Measurements from ENCODE around the gene HTT. TPM values are rescaled to one million over a fixed set of nuclear protein-coding genes. Genes with fewer than 3 reads are reported as not detected.

The HTT gene
- polyA plus RNA-seq, 1 donor (not counting 4 experiments of a cell fraction or from before 2014, with no cell fraction given), result 16.2 TPM

DNA sequence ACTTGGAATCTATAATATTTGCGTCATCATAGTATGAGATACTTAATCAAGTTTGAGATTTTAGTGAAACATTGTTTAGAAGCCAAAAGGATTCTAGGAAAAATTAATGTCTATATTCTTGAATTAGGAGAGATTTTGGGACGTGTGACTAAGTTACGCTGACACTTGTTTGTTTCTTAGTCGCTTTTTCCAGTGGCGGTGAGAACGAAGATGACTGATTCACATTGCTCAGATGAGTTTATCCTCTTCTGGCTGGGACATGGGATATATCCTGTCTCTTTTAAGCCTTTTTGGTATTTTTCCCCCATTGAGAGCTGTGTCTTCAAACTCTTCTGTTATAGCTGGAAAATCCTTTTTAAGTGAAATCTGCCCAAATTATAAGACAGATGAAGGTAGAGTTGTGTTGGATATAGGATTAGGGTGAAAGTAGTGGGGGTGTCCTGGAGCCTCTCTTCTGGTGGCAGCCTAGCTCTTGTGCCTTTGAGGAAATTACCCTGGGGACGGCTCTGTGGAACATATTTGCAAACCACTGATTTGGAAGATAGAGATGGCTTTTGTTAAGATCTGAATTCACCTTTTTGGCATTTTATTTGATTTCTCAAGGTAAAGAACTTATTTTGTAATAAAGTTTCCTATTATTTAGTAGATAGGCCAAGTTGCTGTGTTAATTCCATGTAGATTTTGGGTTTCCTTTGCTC lies 49.7 kb downstream of the HTT start:
- Histone ChIP-seq H4K20me1 (ENCODE audit: control insufficient read depth, extremely low read depth, insufficient read depth, low read length) (no peaks in the 10 kb centered on the region), H3K4me3 (ENCODE audit: control insufficient read depth in 2 of 3, extremely low read depth in 1 of 3, insufficient read depth in 2 of 3, low read depth in 1 of 3, low read length in 3 of 3) (no peak overlapping the region), H3K9me1 (ENCODE audit: control insufficient read depth, extremely low read depth, insufficient read depth, low read length) (no peaks in the 10 kb centered on the region), H3K4me1 (ENCODE audit: control insufficient read depth, extremely low read depth, insufficient read depth, low read length) (no peaks in the 10 kb centered on the region), H3K36me3 (ENCODE audit: control insufficient read depth in 2 of 2, extremely low read depth in 1 of 2, insufficient read depth in 2 of 2, low read length in 2 of 2) (peaks cover 14 to 19% of the 10 kb centered on the region in 2 experiments), H3K9me3 (ENCODE audit: control insufficient read depth, low read depth, low read length) (no peaks in the 10 kb centered on the region), H3K9ac (ENCODE audit: control insufficient read depth, extremely low read depth, insufficient read depth, low read length) (no peak overlapping the region), H3K4me2 (ENCODE audit: control insufficient read depth, extremely low read depth, insufficient read depth, low read depth, low read length) (no peak overlapping the region), H3K79me2 (ENCODE audit: control insufficient read depth, insufficient read depth, low read length) (no peaks in the 10 kb centered on the region), H2AFZ (ENCODE audit: control insufficient read depth, low read length) (no peak overlapping the region), H3K27ac (ENCODE audit: control insufficient read depth, insufficient read depth, low read length) (no peak overlapping the region), H3K27me3 (ENCODE audit: control insufficient read depth, extremely low read depth, insufficient read depth, low read length) (no peaks in the 10 kb centered on the region)
- no peak for TF ChIP-seq EZH2 (IDR thresholded peaks at IDR 0.05; ENCODE audit: low read length)
- TF ChIP-seq, protein P1, sequence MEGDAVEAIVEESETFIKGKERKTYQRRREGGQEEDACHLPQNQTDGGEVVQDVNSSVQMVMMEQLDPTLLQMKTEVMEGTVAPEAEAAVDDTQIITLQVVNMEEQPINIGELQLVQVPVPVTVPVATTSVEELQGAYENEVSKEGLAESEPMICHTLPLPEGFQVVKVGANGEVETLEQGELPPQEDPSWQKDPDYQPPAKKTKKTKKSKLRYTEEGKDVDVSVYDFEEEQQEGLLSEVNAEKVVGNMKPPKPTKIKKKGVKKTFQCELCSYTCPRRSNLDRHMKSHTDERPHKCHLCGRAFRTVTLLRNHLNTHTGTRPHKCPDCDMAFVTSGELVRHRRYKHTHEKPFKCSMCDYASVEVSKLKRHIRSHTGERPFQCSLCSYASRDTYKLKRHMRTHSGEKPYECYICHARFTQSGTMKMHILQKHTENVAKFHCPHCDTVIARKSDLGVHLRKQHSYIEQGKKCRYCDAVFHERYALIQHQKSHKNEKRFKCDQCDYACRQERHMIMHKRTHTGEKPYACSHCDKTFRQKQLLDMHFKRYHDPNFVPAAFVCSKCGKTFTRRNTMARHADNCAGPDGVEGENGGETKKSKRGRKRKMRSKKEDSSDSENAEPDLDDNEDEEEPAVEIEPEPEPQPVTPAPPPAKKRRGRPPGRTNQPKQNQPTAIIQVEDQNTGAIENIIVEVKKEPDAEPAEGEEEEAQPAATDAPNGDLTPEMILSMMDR (optimal IDR thresholded peaks at IDR 0.05 in 1 of 3, IDR thresholded peaks at IDR 0.05 in 1 of 3, conservative IDR thresholded peaks at IDR 0.05 in 1 of 3; ENCODE audit: extremely low read depth in 1 of 3, insufficient read depth in 2 of 3, low read length in 3 of 3), result no peak
- FAIRE-seq (no peak), DNase-seq (ENCODE audit: low read depth, low spot score) (no peak)
- dilution Hi-C loops (cut with MboI; ENCODE audit: extremely low pct_ligation_motif_present, low sequenced_read_pairs), result no loop called here

DNA sequence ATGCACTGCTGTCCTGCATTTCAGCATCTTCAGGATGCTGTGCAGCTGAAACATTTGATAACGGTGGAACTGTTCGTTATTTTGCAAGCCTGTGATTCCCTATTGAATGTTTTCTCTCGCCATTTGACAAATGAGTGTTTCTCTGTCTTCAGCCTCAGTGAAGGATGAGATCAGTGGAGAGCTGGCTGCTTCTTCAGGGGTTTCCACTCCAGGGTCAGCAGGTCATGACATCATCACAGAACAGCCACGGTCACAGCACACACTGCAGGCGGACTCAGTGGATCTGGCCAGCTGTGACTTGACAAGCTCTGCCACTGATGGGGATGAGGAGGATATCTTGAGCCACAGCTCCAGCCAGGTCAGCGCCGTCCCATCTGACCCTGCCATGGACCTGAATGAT lies 52.6 kb downstream of the HTT start:
- Histone ChIP-seq H4K20me1 (ENCODE audit: control insufficient read depth, extremely low read depth, insufficient read depth, low read length) (no peaks in the 10 kb centered on the region), H3K27ac (ENCODE audit: control insufficient read depth, insufficient read depth, low read length) (no peak overlapping the region), H3K79me2 (ENCODE audit: control insufficient read depth, insufficient read depth, low read length) (no peaks in the 10 kb centered on the region), H2AFZ (ENCODE audit: control insufficient read depth, low read length) (no peak overlapping the region), H3K9ac (ENCODE audit: control insufficient read depth, extremely low read depth, insufficient read depth, low read length) (no peak overlapping the region), H3K36me3 (ENCODE audit: control insufficient read depth in 2 of 2, extremely low read depth in 1 of 2, insufficient read depth in 2 of 2, low read length in 2 of 2) (peaks cover 28 to 30% of the 10 kb centered on the region in 2 experiments), H3K4me2 (ENCODE audit: control insufficient read depth, extremely low read depth, insufficient read depth, low read depth, low read length) (no peak overlapping the region), H3K9me3 (ENCODE audit: control insufficient read depth, low read depth, low read length) (no peaks in the 10 kb centered on the region), H3K4me3 (ENCODE audit: control insufficient read depth in 2 of 3, extremely low read depth in 1 of 3, insufficient read depth in 2 of 3, low read depth in 1 of 3, low read length in 3 of 3) (no peak overlapping the region), H3K9me1 (ENCODE audit: control insufficient read depth, extremely low read depth, insufficient read depth, low read length) (no peaks in the 10 kb centered on the region), H3K4me1 (ENCODE audit: control insufficient read depth, extremely low read depth, insufficient read depth, low read length) (no peaks in the 10 kb centered on the region), H3K27me3 (ENCODE audit: control insufficient read depth, extremely low read depth, insufficient read depth, low read length) (no peaks in the 10 kb centered on the region)
- FAIRE-seq (no peak), DNase-seq (ENCODE audit: low read depth, low spot score) (no peak)
- dilution Hi-C loops (cut with MboI; ENCODE audit: extremely low pct_ligation_motif_present, low sequenced_read_pairs), result no loop called here
- no peak for TF ChIP-seq EZH2 (IDR thresholded peaks at IDR 0.05; ENCODE audit: low read length)

DNA sequence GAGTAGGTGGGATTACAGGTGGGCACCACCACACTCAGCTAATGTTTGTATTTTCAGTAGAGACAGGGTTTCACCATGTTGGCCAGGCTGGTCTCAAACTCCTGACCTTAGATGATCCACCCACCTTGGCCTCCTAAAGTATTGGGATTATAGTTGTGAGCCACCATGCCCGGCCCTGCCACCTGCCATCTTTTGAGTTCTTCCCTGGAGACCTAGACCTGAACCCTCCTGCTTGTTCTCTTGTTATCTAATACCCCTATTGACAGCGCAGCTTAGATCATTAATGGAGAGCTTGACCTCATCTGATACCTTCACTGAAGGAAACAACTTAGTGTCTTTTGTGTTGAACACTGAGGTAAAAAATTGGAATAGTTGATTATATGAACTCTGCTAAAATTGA lies 53.6 kb downstream of the HTT start:
- FAIRE-seq, result no peak
- no peak overlapping the region for H3K9ac ChIP-seq (ENCODE audit: control insufficient read depth, extremely low read depth, insufficient read depth, low read length)
- no peak overlapping the region for H3K4me3 ChIP-seq (ENCODE audit: control insufficient read depth in 2 of 3, extremely low read depth in 1 of 3, insufficient read depth in 2 of 3, low read depth in 1 of 3, low read length in 3 of 3)
- H3K9me1 ChIP-seq (ENCODE audit: control insufficient read depth, extremely low read depth, insufficient read depth, low read length), result no peaks in the 10 kb centered on the region
- H3K4me1 ChIP-seq (ENCODE audit: control insufficient read depth, extremely low read depth, insufficient read depth, low read length), result no peaks in the 10 kb centered on the region
- TF ChIP-seq, protein P1 (optimal IDR thresholded peaks at IDR 0.05 in 1 of 3, IDR thresholded peaks at IDR 0.05 in 1 of 3, conservative IDR thresholded peaks at IDR 0.05 in 1 of 3; ENCODE audit: extremely low read depth in 1 of 3, insufficient read depth in 2 of 3, low read length in 3 of 3), result no peak
- TF ChIP-seq EZH2 (IDR thresholded peaks at IDR 0.05; ENCODE audit: low read length), result no peak
- H3K4me2 ChIP-seq (ENCODE audit: control insufficient read depth, extremely low read depth, insufficient read depth, low read depth, low read length), result no peak overlapping the region
- no peaks in the 10 kb centered on the region for H4K20me1 ChIP-seq (ENCODE audit: control insufficient read depth, extremely low read depth, insufficient read depth, low read length)
- peaks cover 29 to 36% of the 10 kb centered on the region in 2 experiments for H3K36me3 ChIP-seq (ENCODE audit: control insufficient read depth in 2 of 2, extremely low read depth in 1 of 2, insufficient read depth in 2 of 2, low read length in 2 of 2)
- H3K9me3 ChIP-seq (ENCODE audit: control insufficient read depth, low read depth, low read length), result no peaks in the 10 kb centered on the region
- H3K27ac ChIP-seq (ENCODE audit: control insufficient read depth, insufficient read depth, low read length), result no peak overlapping the region
- DNase-seq (ENCODE audit: low read depth, low spot score), result no peak
- no peaks in the 10 kb centered on the region for H3K27me3 ChIP-seq (ENCODE audit: control insufficient read depth, extremely low read depth, insufficient read depth, low read length)
- no peak overlapping the region for H2AFZ ChIP-seq (ENCODE audit: control insufficient read depth, low read length)
- H3K79me2 ChIP-seq (ENCODE audit: control insufficient read depth, insufficient read depth, low read length), result no peaks in the 10 kb centered on the region
- dilution Hi-C loops (cut with MboI; ENCODE audit: extremely low pct_ligation_motif_present, low sequenced_read_pairs), result no loop called here
